HEK293 (cell line): ENCODE data around the gene SF1.

ENCODE experiments used
- CTCF ChIA-PET: fragments of 350-600 bp; formaldehyde crosslinking; extraction: SDS; loops from one replicate; lab custom pipeline; 2021; ENCODE audit warnings: antibody characterized with exemption; lab: Yijun Ruan, JAX
- POLR2A ChIA-PET: fragments of 300-600 bp; formaldehyde crosslinking; extraction: SDS; loops from one replicate; lab custom pipeline; 2020; ENCODE audit warnings: antibody characterized with exemption, inconsistent platforms; lab: Yijun Ruan, JAX
- H3K27ac ChIP-seq: fragments of 200-500 bp; sonication (Bioruptor generic); 2 replicates; pipeline ENCODE4 v1.5.1; 2014; ENCODE audit warnings: low read depth, low read length, control low read depth, inconsistent platforms; ENCODE audit errors: extremely low read depth
- H3K36me3 ChIP-seq, 2 experiments: fragments of 200-500 bp in 1 of 2; sonication (Bioruptor generic) in 1 of 2; 1 replicate in 1 of 2; 2 replicates in 1 of 2; pipeline ENCODE4 v1.5.1; 2014 to 2017; ENCODE audit warnings: inconsistent platforms in 2 of 2, low read length in 2 of 2; ENCODE audit not compliant: control insufficient read depth in 2 of 2, insufficient read depth in 1 of 2
- H3K4me1 ChIP-seq: fragments of 200-500 bp; sonication (Bioruptor generic); 2 replicates; pipeline ENCODE4 v1.5.1; 2014; ENCODE audit warnings: mild to moderate bottlenecking, low read length, inconsistent platforms; ENCODE audit not compliant: control insufficient read depth, insufficient read depth
- H3K4me3 ChIP-seq: 2 replicates; pipeline ENCODE4 v1.5.1; 2011; ENCODE audit warnings: low read depth, mild to moderate bottlenecking, control low read depth, low read length, moderate library complexity
- H3K9me3 ChIP-seq: fragments of 200-500 bp; sonication (Bioruptor generic); 2 replicates; pipeline ENCODE4 v1.5.1; 2014; ENCODE audit warnings: low read depth, low read length, inconsistent platforms; ENCODE audit not compliant: control insufficient read depth, insufficient read depth
- FEZF1 ChIP-seq: fragments of 450-650 bp; formaldehyde crosslinking; IDR thresholded peaks from 2 replicates; pipeline ENCODE4 v1.5.1; 2016; ENCODE audit warnings: missing biosample characterization, missing genetic modification characterization
- GLI4 ChIP-seq: fragments of 450-650 bp; formaldehyde crosslinking; IDR thresholded peaks from 2 replicates; pipeline ENCODE4 v1.5.1; 2016; ENCODE audit warnings: missing biosample characterization, missing genetic modification characterization
- IKZF3 ChIP-seq: fragments of 450-650 bp; IDR thresholded peaks from 2 replicates; pipeline ENCODE4 v1.5.0; 2018; ENCODE audit warnings: missing biosample characterization, mild to moderate bottlenecking, missing genetic modification characterization, moderate library complexity
- KLF1 ChIP-seq: fragments of 450-650 bp; formaldehyde crosslinking; IDR thresholded peaks from 2 replicates; pipeline ENCODE4 v1.5.1; 2016; ENCODE audit warnings: missing biosample characterization, missing genetic modification characterization
- KLF9 ChIP-seq: fragments of 450-650 bp; formaldehyde crosslinking; IDR thresholded peaks from 2 replicates; pipeline ENCODE4 v1.5.1; 2016; ENCODE audit warnings: missing biosample characterization, missing genetic modification characterization, low read depth
- ZFP41 ChIP-seq: fragments of 450-650 bp; formaldehyde crosslinking; IDR thresholded peaks from 2 replicates; pipeline ENCODE4 v1.5.1; 2016; ENCODE audit warnings: missing biosample characterization, missing genetic modification characterization, borderline replicate concordance
- ZNF10 ChIP-seq: fragments of 450-650 bp; formaldehyde crosslinking; IDR thresholded peaks from 2 replicates; pipeline ENCODE4 v1.5.1; 2017; ENCODE audit warnings: missing biosample characterization, missing genetic modification characterization
- ZNF114 ChIP-seq: fragments of 450-650 bp; formaldehyde crosslinking; IDR thresholded peaks from 2 replicates; pipeline ENCODE4 v1.5.0; 2017; ENCODE audit warnings: missing biosample characterization, missing genetic modification characterization
- ZNF2 ChIP-seq: fragments of 450-650 bp; formaldehyde crosslinking; IDR thresholded peaks from 2 replicates; pipeline ENCODE4 v1.5.1; 2016; ENCODE audit warnings: missing biosample characterization, missing genetic modification characterization
- ZNF214 ChIP-seq: fragments of 450-650 bp; formaldehyde crosslinking; IDR thresholded peaks from 2 replicates; pipeline ENCODE4 v1.5.1; 2017; ENCODE audit warnings: missing biosample characterization, mild to moderate bottlenecking, missing genetic modification characterization, borderline replicate concordance
- ZNF221 ChIP-seq: fragments of 450-650 bp; formaldehyde crosslinking; IDR thresholded peaks from 2 replicates; pipeline ENCODE4 v1.5.1; 2017; ENCODE audit warnings: missing biosample characterization, missing genetic modification characterization, borderline replicate concordance
- ZNF24 ChIP-seq: fragments of 450-650 bp; formaldehyde crosslinking; IDR thresholded peaks from 2 replicates; pipeline ENCODE4 v1.5.1; 2016; ENCODE audit warnings: missing biosample characterization, missing genetic modification characterization
- ZNF26 ChIP-seq: fragments of 450-650 bp; formaldehyde crosslinking; IDR thresholded peaks from 2 replicates; pipeline ENCODE4 v1.5.1; 2016; ENCODE audit warnings: missing biosample characterization, missing genetic modification characterization
- ZNF362 ChIP-seq: fragments of 450-650 bp; formaldehyde crosslinking; IDR thresholded peaks from 2 replicates; pipeline ENCODE4 v1.5.1; 2016; ENCODE audit warnings: missing biosample characterization, missing genetic modification characterization
- ZNF394 ChIP-seq: fragments of 450-650 bp; formaldehyde crosslinking; IDR thresholded peaks from 2 replicates; pipeline ENCODE4 v1.5.1; 2016; ENCODE audit warnings: missing biosample characterization, missing genetic modification characterization, mild to moderate bottlenecking, moderate library complexity, borderline replicate concordance
- ZNF548 ChIP-seq: fragments of 450-650 bp; formaldehyde crosslinking; IDR thresholded peaks from 2 replicates; pipeline ENCODE4 v1.5.1; 2016; ENCODE audit warnings: missing biosample characterization, missing genetic modification characterization
- ZNF600 ChIP-seq: fragments of 450-650 bp; formaldehyde crosslinking; IDR thresholded peaks from 2 replicates; pipeline ENCODE4 v1.5.1; 2016; ENCODE audit warnings: missing biosample characterization, missing genetic modification characterization
- ZNF629 ChIP-seq: fragments of 450-650 bp; formaldehyde crosslinking; IDR thresholded peaks from 2 replicates; pipeline ENCODE4 v1.5.1; 2017; ENCODE audit warnings: missing biosample characterization, missing genetic modification characterization
- ZNF660 ChIP-seq: fragments of 450-650 bp; IDR thresholded peaks from 2 replicates; pipeline ENCODE4 v1.5.1; 2018; ENCODE audit warnings: missing biosample characterization, mild to moderate bottlenecking, missing genetic modification characterization
- ZNF692 ChIP-seq: fragments of 450-650 bp; formaldehyde crosslinking; IDR thresholded peaks from 2 replicates; pipeline ENCODE4 v1.5.1; 2016; ENCODE audit warnings: missing biosample characterization, missing genetic modification characterization
- ZNF701 ChIP-seq: fragments of 450-650 bp; formaldehyde crosslinking; IDR thresholded peaks from 2 replicates; pipeline ENCODE4 v1.5.1; 2016; ENCODE audit warnings: missing biosample characterization, missing genetic modification characterization
- ZNF768 ChIP-seq: fragments of 450-650 bp; formaldehyde crosslinking; IDR thresholded peaks from 2 replicates; pipeline ENCODE4 v1.5.1; 2018; ENCODE audit warnings: missing biosample characterization, mild to moderate bottlenecking, missing genetic modification characterization
- ZNF792 ChIP-seq: fragments of 450-650 bp; formaldehyde crosslinking; IDR thresholded peaks from 2 replicates; pipeline ENCODE4 v1.5.1; 2016; ENCODE audit warnings: missing biosample characterization, missing genetic modification characterization
- ZNF830 ChIP-seq: fragments of 450-650 bp; IDR thresholded peaks from 2 replicates; pipeline ENCODE4 v1.5.0; 2018; ENCODE audit warnings: missing biosample characterization, missing genetic modification characterization, low read depth, mild to moderate bottlenecking, moderate library complexity
- ZSCAN18 ChIP-seq: fragments of 450-650 bp; formaldehyde crosslinking; IDR thresholded peaks from 2 replicates; pipeline ENCODE4 v1.5.1; 2016; ENCODE audit warnings: missing biosample characterization, missing genetic modification characterization
- ZSCAN23 ChIP-seq: fragments of 450-650 bp; formaldehyde crosslinking; IDR thresholded peaks from 2 replicates; pipeline ENCODE4 v1.5.1; 2016; ENCODE audit warnings: missing biosample characterization, missing genetic modification characterization

Gene SF1

GRCh38 chr11:64762674-64763525, 15.4 kb downstream of the SF1 start (continued):
- TF ChIP-seq ZSCAN18 (tag by site-specific recombination) (no peak), IKZF3 (tag by site-specific recombination) (peak; percentile 67), ZNF24 (0 out of 2 replicates have a peak, but pooled peaks have one; percentile 67), ZNF629 (tag by site-specific recombination) (peak; percentile 75), ZSCAN23 (tag by site-specific recombination) (0 out of 2 replicates have a peak, but pooled peaks have one; percentile 35), KLF9 (tag by site-specific recombination) (no peak), ZNF548 (tag by site-specific recombination) (no peak), ZNF792 (tag by site-specific recombination) (no peak)

- H3K27ac ChIP-seq, result no peak overlapping the region
- ChIA-PET CTCF (interaction anchor here (0.6 to 4.0 kb wide), 3 partner anchors 15 to 143 kb away, joined by 3 to 22 read pairs (median 7); partner anchors contain the start of gene RASGRP2), POLR2A (interaction anchor here (1.2 to 5.8 kb wide), 3 partner anchors 15 to 74 kb away, joined by 4 to 42 read pairs (median 4); partner anchors contain the start of gene SF1)
- H3K36me3 ChIP-seq, result peaks cover 0 to 54% of the 10 kb centered on the region in 2 experiments; a peak in 2 of 3 replicates
- peaks cover 7% of the 10 kb centered on the region for H3K4me1 ChIP-seq
- TF ChIP-seq ZNF221 (tag by site-specific recombination) (no peak), ZNF394 (tag by site-specific recombination) (peak; percentile 32; the same call in 1 of the 2 replicates), GLI4 (no peak), ZNF600 (tag by site-specific recombination) (peak; percentile 42; the same call in 1 of the 2 replicates), ZNF2 (tag by site-specific recombination) (0 out of 2 replicates have a peak, but pooled peaks have one; percentile 2)
- no peaks in the 10 kb centered on the region for H3K9me3 ChIP-seq
- H3K4me3 ChIP-seq, result no peak overlapping the region
These were observed 16.1 kb downstream of the SF1 start for GRCh38 chr11:64762277-64762673.

GRCh38 chr11:64760759-64761420, 17.5 kb downstream of the SF1 start:
- ChIA-PET POLR2A (interaction anchor here (0.7 to 5.8 kb wide), 8 partner anchors 9 to 130 kb away, joined by 3 to 42 read pairs (median 6); partner anchors contain the start of gene SF1), CTCF (interaction anchor here (0.5 to 0.7 kb wide), 2 partner anchors 10 to 422 kb away, joined by 3 read pairs; no protein-coding TSS in a partner anchor)
- H3K9me3 ChIP-seq, result no peaks in the 10 kb centered on the region
- peaks cover 0 to 42% of the 10 kb centered on the region in 2 experiments; a peak in 1 of 3 replicates for H3K36me3 ChIP-seq
- H3K4me1 ChIP-seq, result peaks cover 7% of the 10 kb centered on the region
- no peak overlapping the region for H3K27ac ChIP-seq
- H3K4me3 ChIP-seq, result no peak overlapping the region
- no peak for TF ChIP-seq ZNF660
- no peak for TF ChIP-seq ZNF701 (tag by site-specific recombination)
- no peak for TF ChIP-seq IKZF3 (tag by site-specific recombination)
- TF ChIP-seq ZNF10 (tag by site-specific recombination), result peak; percentile 90
- 0 out of 2 replicates have a peak, but pooled peaks have one; percentile 31 for TF ChIP-seq ZNF362 (tag by site-specific recombination)
- no peak for TF ChIP-seq KLF1 (tag by site-specific recombination)
- no peak for TF ChIP-seq ZNF830 (tag by site-specific recombination)
- TF ChIP-seq ZNF26, result no peak
- TF ChIP-seq ZNF114 (tag by site-specific recombination), result no peak
- no peak for TF ChIP-seq ZFP41 (tag by site-specific recombination)
- TF ChIP-seq FEZF1 (tag by site-specific recombination), result no peak
- no peak for TF ChIP-seq ZNF692 (tag by site-specific recombination)
- peak; percentile 96 for TF ChIP-seq ZNF768 (tag by site-specific recombination)
- TF ChIP-seq ZNF214 (tag by site-specific recombination), result no peak
